H1 (cell line): ENCODE measurements around the gene IFNB1. TPM values are rescaled to one million over a fixed set of nuclear protein-coding genes. Genes with fewer than 3 reads are reported as not detected.

Experiments used
- EP300 ChIP-seq, 2 experiments: IDR thresholded peaks; 1 replicate in 1 of 2; 2 replicates in 1 of 2; pipeline ENCODE4 v1.6.1; 2011 to 2012; ENCODE audit warnings: low read depth in 2 of 2, low read length in 2 of 2, mild to moderate bottlenecking in 2 of 2, borderline replicate concordance in 1 of 2, inconsistent platforms in 1 of 2, moderate library complexity in 1 of 2
- polyA plus RNA-seq, 7 experiments: library from polyadenylated mRNA; depleted of rRNA in 3 of 7; stranded (reverse) in 5 of 7; unstranded in 2 of 7; fragments of >200 nt in 5 of 7; fragments of 200-250 nt in 2 of 7; gene quantifications; 1 replicate in 5 of 7; 2 replicates in 1 of 7; 4 replicates in 1 of 7; pipeline versions ENCODE4 v1.2.1 to v1.2.3, GENCODE V29; 2011 to 2013; ENCODE audit warnings: missing spikeins in 2 of 7, mixed read lengths in 2 of 7
- total RNA-seq: library from RNA; stranded (reverse); fragmentation: NEBNext Ultra II Directional; extraction: Animal tissue kit (Norgen Biotek cat#: 25700); gene quantifications from 2 replicates; pipeline ENCODE4 v1.2.1, GENCODE V29; 2021

Gene IFNB1
- total and polyA plus RNA-seq, 2 of the 8 experiments (the other 6 are each of a cell fraction or from before 2014, with no cell fraction given) = not detected

GRCh38 chr9:21114311-21114710 lies 36.6 kb upstream of the IFNB1 start (continued):
- no peak for TF ChIP-seq EP300 (IDR thresholded peaks at IDR 0.05; ENCODE audit: borderline replicate concordance in 1 of 2, low read depth in 2 of 2, low read length in 2 of 2)
- TF ChIP-seq, all 59 proteins: peak for 0
